ENCODE measurements around the gene APLP2.

The APLP2 gene

DNA sequence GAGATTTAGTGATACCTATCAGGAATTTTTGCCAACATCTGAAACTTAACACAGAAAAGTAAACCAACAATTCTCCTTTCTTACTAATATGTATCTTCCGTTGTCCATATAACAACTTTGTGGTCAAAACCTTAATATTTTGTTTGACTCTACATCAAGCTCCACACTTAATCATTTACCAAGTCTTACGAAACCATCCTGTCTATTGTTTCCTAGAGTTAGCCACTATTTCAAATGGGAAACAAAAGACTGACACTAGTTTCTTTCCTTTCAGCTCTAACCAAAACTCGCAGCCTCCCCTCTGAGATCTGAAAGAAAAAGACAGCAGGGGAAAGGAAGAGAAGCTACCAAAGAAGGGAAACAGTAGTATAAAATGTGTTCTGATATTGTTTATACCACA is 40.6 kb upstream of the APLP2 start:
- DNase-seq (ENCODE audit: low spot score), result no peak
- in situ Hi-C loops (cut with MboI; ENCODE audit: low pct_unique_long_range_greater_than_20kb, low sequenced_read_pairs, unreplicated experiment), result no loop called here
- TF ChIP-seq, protein P1, sequence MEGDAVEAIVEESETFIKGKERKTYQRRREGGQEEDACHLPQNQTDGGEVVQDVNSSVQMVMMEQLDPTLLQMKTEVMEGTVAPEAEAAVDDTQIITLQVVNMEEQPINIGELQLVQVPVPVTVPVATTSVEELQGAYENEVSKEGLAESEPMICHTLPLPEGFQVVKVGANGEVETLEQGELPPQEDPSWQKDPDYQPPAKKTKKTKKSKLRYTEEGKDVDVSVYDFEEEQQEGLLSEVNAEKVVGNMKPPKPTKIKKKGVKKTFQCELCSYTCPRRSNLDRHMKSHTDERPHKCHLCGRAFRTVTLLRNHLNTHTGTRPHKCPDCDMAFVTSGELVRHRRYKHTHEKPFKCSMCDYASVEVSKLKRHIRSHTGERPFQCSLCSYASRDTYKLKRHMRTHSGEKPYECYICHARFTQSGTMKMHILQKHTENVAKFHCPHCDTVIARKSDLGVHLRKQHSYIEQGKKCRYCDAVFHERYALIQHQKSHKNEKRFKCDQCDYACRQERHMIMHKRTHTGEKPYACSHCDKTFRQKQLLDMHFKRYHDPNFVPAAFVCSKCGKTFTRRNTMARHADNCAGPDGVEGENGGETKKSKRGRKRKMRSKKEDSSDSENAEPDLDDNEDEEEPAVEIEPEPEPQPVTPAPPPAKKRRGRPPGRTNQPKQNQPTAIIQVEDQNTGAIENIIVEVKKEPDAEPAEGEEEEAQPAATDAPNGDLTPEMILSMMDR (IDR thresholded peaks at IDR 0.05; ENCODE audit: extremely low read depth, insufficient read depth, missing control alignments), result no peak

DNA sequence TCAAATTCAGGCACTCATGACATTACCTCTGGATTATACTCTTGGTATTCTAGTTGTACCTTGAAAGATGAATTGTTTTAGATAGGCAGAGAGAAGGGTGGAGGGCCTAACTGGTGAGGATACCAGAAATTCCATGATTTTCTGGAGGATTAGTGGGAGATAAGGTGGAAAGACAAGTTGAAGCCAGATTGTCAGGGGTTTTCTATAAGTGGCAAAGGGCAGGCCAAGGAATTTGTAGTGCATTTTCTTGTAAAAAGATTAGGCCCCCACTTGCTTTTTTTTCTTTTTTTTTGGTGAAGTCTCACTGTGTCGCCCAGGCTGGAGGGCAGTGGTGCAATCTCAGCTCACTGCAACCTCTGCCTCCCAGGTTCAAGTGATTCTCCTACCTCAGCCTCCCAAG is 38.6 kb upstream of the APLP2 start:
- TF ChIP-seq, protein P1 (IDR thresholded peaks at IDR 0.05; ENCODE audit: extremely low read depth, insufficient read depth, missing control alignments), result no peak
- in situ Hi-C loops (cut with MboI; ENCODE audit: low pct_unique_long_range_greater_than_20kb, low sequenced_read_pairs, unreplicated experiment), result no loop called here
- no peak for DNase-seq (ENCODE audit: low spot score)

DNA sequence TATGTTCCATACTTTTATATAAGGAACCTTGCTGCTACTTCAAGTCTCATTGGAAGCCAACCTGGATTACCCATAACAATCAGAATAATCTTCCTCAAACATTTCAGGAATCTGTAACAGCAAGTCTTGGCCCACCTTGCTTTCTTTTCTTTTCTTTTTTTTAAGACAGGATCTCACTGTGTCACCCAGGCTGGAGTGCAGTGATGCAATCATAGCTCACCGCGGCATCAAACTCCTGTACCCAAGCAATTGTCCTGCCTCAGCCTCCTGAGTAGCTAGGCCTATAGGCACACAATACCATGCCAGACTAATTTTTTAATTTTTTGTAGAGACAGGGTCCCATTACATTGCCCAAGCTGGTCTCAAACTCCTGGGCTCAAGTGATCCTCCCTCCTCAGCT is 37.7 kb upstream of the APLP2 start:
- in situ Hi-C loops (cut with MboI; ENCODE audit: low pct_unique_long_range_greater_than_20kb, low sequenced_read_pairs, unreplicated experiment), result no loop called here
- TF ChIP-seq, protein P1 (IDR thresholded peaks at IDR 0.05; ENCODE audit: extremely low read depth, insufficient read depth, missing control alignments), result no peak

DNA sequence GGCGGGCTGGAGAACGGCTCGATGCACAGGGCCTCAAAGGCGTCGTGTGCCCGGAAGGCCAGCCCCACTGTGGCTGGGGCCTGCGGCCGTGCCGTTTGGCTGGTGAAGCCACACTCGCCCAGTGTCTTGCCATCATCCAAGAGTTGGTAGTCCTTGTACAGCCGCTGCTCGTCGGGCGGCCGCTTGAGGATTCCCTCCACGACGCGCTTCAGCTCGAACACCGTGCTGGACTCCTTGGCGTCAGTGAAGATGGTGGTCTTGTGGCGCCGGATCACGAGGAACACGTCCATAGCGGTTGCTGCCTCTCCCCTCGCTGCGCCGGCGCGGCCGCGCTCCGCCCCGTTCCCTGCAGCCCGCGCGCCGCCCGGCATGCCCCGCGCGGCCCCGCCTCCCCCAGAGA is 36.8 kb upstream of the APLP2 start:
- in situ Hi-C loops (cut with MboI; ENCODE audit: low pct_unique_long_range_greater_than_20kb, low sequenced_read_pairs, unreplicated experiment), result no loop called here
- DNase-seq (ENCODE audit: low spot score), result no peak
- TF ChIP-seq, protein P1 (IDR thresholded peaks at IDR 0.05; ENCODE audit: extremely low read depth, insufficient read depth, missing control alignments), result no peak

More for the DNA sequence above, 37.7 kb upstream of the APLP2 start:
- no peak for DNase-seq (ENCODE audit: low spot score)

DNA sequence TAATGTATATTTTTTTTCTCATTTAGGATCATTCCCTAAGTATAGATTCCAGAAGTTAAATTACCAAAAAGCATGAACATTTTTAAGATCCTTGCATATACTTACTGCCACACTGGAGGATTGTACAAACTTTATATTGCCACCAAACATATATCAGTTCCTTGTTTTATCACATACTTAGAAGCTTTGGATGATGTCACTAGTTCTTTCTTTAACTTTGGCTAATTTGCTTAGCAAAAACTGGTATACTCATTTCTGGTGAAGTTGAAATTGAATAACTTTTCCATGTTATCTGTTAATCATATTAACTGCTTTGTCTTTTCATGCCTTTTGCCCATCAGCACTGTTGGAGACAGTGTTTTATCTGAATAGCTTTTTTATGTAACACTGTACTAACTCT is 35.5 kb upstream of the APLP2 start:
- TF ChIP-seq, protein P1 (IDR thresholded peaks at IDR 0.05; ENCODE audit: extremely low read depth, insufficient read depth, missing control alignments), result no peak
- in situ Hi-C loops (cut with MboI; ENCODE audit: low pct_unique_long_range_greater_than_20kb, low sequenced_read_pairs, unreplicated experiment), result no loop called here
- no peak for DNase-seq (ENCODE audit: low spot score)

DNA sequence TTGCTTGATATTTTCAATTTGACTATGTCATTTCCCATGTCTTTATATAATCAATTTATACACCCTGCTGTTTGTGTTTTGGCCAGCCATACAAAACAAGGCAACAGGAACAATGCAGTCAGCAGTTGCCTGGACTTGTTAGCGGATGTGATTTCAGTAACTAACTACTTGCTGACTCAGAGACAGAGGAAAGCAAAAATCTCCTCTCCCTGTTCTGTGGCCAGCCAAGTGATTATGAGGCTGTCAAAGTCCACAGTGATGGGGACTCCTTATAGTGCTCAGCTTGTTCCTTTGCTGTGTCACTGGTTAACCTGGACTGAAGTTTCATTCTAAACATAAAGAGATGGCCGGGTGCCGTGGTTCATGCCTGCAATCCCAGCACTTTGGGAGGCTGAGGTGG is 32.6 kb upstream of the APLP2 start:
- in situ Hi-C loops (cut with MboI; ENCODE audit: low pct_unique_long_range_greater_than_20kb, low sequenced_read_pairs, unreplicated experiment), result no loop called here
- no peak for DNase-seq (ENCODE audit: low spot score)
- TF ChIP-seq, protein P1 (IDR thresholded peaks at IDR 0.05; ENCODE audit: extremely low read depth, insufficient read depth, missing control alignments), result no peak

Measured in GM13977 (cell line).